Skin of body (tissue), 2 donors: ENCODE measurements around the gene CD4. TPM values are rescaled to one million over a fixed set of nuclear protein-coding genes. Genes with fewer than 3 reads are reported as not detected.
A peak's percentile ranks its signal among the peaks of the same experiment; 100 is the strongest.
"Not testable (repeated sequence)": the region's sequence is repeated elsewhere in the genome, so short reads cannot be mapped to it uniquely, and the experiment has no call there.

Source experiments
- DNase-seq: peaks from one replicate; lab custom pipeline; 2025; lab: John Stamatoyannopoulos, UW
- total RNA-seq: library from RNA; depleted of rRNA; stranded (reverse); fragments of >200 nt; gene quantifications from one replicate; pipeline ENCODE4 v1.2.3, GENCODE V29; 2014

CD4 gene
- total RNA-seq, 1 donor from 2014 or later, result 9.7 TPM

DNA sequence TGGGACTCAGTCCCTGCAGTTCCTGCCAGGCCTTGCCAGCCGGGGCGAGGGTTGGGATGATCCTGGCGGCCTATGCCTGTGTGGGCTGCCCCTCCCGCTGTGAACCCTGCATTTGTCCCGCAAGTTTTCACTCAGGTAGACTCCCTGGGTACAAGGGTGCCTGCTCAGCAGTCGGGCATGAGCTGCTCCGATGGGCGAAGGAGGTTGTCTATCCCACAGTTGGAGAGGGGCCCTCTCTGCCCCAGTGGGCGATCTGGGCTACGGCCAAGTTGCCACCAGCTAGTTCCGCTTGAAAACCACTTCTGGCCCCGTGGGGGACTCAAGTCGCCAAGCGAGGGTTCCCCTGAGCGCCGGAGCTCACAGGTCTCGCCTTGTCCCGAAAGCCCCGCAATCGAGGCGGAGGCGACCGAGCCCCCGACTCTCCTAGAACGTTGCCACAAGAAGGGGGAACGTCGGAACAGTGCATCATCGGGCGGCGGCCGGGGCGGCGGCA is 77.6 kb downstream of the CD4 start:
- DNase-seq, result no peak

DNA sequence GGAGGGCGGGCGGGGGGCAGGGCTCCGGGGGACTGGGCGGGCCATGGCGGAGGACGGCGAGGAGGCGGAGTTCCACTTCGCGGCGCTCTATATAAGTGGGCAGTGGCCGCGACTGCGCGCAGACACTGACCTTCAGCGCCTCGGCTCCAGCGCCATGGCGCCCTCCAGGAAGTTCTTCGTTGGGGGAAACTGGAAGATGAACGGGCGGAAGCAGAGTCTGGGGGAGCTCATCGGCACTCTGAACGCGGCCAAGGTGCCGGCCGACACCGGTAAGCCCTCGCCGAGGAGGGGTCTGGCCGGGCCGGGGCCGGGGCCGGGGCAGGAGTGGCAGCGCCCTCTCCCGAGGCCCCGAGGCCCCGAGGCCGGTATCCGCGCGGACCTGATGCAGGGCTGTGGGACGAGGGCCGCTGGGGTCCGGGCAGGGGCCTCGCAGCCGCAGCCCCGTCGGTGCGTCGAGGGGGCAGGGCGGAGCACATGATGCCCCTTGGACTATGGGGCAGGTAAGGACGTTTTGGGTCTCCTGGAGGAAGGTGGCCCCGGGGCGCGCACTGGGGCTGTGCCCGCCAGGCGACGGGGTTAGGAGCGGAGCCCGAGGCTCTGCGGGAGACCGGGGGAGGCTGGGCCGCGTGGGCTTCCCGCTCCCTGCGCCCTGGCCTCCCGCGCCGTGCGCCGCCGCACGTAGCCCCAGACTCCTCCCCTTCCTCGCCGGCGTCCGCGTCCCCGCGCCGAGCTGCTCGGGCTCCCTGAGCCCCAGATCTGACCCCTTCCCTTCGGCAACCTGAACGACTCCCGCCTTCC is 78.3 kb downstream of the CD4 start, which contains the start of gene TPI1:
Gene TPI1, plus strand, starts transcription at position 119 of the 798 bp plus-strand sequence. Its CDS starts 36 bp downstream, at position 155.
- DNase-seq, result peak; percentile 63

DNA sequence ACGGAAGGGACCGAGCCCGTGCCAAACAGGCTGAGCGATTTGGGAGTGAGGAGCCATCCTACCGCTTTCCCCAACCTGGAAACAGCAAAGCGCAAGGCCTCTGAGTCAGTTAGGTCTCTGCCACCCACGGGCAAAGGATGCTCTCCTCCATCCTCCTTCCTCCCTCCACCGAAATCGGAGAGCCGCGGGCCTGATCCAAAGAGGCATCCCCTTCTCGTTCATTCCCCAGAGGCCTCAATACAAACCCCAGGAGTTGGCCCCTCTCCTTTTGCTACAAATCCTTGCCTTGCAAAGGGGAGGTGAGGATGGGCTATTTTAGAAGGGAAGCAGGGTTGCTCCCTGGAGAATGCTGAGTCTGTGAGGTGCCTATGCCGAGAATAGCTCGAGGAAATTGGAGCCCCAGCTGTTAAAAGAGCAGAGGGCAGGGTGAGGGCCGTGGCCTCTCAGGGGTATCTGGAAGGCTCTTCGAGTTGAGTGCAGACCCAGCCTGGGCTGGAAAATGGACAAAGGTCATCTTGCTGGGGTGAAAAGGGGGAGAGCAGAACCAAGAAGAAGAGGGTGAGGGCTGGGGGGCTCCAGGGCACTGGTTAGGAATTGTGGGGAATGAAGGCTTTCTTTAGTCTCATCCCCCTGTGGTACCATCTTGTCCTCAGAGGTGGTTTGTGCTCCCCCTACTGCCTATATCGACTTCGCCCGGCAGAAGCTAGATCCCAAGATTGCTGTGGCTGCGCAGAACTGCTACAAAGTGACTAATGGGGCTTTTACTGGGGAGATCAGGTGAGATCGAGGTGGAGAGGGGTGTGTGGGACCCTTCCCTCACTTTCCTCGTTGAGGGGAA is 79.1 kb downstream of the CD4 start:
- DNase-seq, result no peak

DNA sequence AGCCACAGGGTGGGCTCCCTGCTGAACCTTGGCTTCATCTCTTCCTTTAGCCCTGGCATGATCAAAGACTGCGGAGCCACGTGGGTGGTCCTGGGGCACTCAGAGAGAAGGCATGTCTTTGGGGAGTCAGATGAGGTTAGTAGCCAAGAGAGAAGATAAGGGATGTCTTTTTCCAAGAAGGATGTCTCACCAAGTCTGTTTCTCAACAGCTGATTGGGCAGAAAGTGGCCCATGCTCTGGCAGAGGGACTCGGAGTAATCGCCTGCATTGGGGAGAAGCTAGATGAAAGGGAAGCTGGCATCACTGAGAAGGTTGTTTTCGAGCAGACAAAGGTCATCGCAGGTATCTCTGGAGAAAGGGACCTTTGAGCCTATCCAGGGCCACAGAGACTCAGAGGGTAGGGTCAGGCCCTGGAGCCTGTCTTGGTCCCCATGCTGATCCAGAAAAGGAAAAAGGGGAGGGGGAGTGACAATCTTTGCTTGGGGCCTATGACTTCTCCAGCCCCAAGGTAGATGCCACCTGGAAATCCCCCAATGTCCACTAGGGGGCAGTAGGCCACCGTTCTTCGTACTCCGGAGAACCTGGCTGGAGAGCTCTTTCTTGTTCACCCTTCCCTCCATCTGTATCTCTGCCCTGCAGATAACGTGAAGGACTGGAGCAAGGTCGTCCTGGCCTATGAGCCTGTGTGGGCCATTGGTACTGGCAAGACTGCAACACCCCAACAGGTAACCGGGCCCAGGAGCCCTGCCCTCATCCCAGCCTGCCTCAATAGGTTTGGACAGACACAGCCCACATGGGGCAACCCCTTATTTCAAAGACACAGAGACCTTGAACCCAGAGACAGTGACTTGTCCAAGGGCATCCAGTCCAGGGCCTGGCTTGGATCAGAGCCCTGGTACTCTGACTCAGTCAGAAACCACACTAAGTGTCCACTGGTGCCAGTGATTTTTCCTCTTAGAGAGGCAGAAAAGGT is 80.0 kb downstream of the CD4 start:
- DNase-seq, result peak; percentile 23

DNA sequence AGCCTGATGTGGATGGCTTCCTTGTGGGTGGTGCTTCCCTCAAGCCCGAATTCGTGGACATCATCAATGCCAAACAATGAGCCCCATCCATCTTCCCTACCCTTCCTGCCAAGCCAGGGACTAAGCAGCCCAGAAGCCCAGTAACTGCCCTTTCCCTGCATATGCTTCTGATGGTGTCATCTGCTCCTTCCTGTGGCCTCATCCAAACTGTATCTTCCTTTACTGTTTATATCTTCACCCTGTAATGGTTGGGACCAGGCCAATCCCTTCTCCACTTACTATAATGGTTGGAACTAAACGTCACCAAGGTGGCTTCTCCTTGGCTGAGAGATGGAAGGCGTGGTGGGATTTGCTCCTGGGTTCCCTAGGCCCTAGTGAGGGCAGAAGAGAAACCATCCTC is 81.0 kb downstream of the CD4 start:
- not testable (repeated sequence) for DNase-seq

Other genes with a start within 250 kb of the CD4 start
- 8.5 TPM for gene IFFO1, start 233.5 kb upstream of the CD4 start, total RNA-seq
- gene NOP2, start 221.2 kb upstream of the CD4 start, total RNA-seq, result 11.5 TPM
- gene CHD4, start 182.1 kb upstream of the CD4 start, total RNA-seq, result 161 TPM
- gene LPAR5, start 153.6 kb upstream of the CD4 start, total RNA-seq, result 1.7 TPM
- 0.99 TPM for gene ACRBP, start 142.1 kb upstream of the CD4 start, total RNA-seq
- gene ING4, start 126.4 kb upstream of the CD4 start, total RNA-seq, result 45.6 TPM
- 17.4 TPM for gene ZNF384, start 100.2 kb upstream of the CD4 start, total RNA-seq
- gene PIANP, start 88.7 kb upstream of the CD4 start, total RNA-seq, result 0.10 TPM
- gene COPS7A, start 65.5 kb upstream of the CD4 start, total RNA-seq, result 24.4 TPM
- 76.3 TPM for gene MLF2, start 36.4 kb upstream of the CD4 start, total RNA-seq
- gene PTMS, start 23.2 kb upstream of the CD4 start, total RNA-seq, result 49.1 TPM
- 0.49 TPM for gene LAG3, start 17.0 kb upstream of the CD4 start, total RNA-seq
- gene GPR162, start 32.3 kb downstream of the CD4 start, total RNA-seq, result 4.9 TPM
- 28.4 TPM for gene P3H3, start 38.9 kb downstream of the CD4 start, total RNA-seq
- 2.2 TPM for gene GNB3, start 51.4 kb downstream of the CD4 start, total RNA-seq
- 8.1 TPM for gene CDCA3, start 61.8 kb downstream of the CD4 start, total RNA-seq
- 35.7 TPM for gene USP5, start 62.6 kb downstream of the CD4 start, total RNA-seq
- 316 TPM for gene TPI1, start 78.0 kb downstream of the CD4 start, total RNA-seq
- 3.1 TPM for gene SPSB2, start 83.8 kb downstream of the CD4 start, total RNA-seq
- 4.3 TPM for gene LRRC23, start 115.3 kb downstream of the CD4 start, total RNA-seq
- gene ENO2, start 125.1 kb downstream of the CD4 start, total RNA-seq, result 9.0 TPM
- 39.4 TPM for gene ATN1, start 138.4 kb downstream of the CD4 start, total RNA-seq
- gene RNU7-1, start 154.3 kb downstream of the CD4 start, total RNA-seq, result not detected
- gene C12orf57, start 154.5 kb downstream of the CD4 start, total RNA-seq, result 130 TPM
- gene PTPN6, start 161.8 kb downstream of the CD4 start, total RNA-seq, result 12.6 TPM
- 113 TPM for gene PHB2, start 181.1 kb downstream of the CD4 start, total RNA-seq
- 22.0 TPM for gene EMG1, start 181.4 kb downstream of the CD4 start, total RNA-seq
- gene LPCAT3, start 228.9 kb downstream of the CD4 start, total RNA-seq, result 24.9 TPM